ENCODE results near the gene C2CD2L. TPM values are rescaled to one million over a fixed set of nuclear protein-coding genes. Genes with fewer than 3 reads are reported as not detected.
"Not testable (repeated sequence)": the region's sequence is repeated elsewhere in the genome, so short reads cannot be mapped to it uniquely, and the experiment has no call there.

C2CD2L gene
- polyA plus RNA-seq, 3 donors: 9.3 to 12.0 (median 9.5) TPM

DNA sequence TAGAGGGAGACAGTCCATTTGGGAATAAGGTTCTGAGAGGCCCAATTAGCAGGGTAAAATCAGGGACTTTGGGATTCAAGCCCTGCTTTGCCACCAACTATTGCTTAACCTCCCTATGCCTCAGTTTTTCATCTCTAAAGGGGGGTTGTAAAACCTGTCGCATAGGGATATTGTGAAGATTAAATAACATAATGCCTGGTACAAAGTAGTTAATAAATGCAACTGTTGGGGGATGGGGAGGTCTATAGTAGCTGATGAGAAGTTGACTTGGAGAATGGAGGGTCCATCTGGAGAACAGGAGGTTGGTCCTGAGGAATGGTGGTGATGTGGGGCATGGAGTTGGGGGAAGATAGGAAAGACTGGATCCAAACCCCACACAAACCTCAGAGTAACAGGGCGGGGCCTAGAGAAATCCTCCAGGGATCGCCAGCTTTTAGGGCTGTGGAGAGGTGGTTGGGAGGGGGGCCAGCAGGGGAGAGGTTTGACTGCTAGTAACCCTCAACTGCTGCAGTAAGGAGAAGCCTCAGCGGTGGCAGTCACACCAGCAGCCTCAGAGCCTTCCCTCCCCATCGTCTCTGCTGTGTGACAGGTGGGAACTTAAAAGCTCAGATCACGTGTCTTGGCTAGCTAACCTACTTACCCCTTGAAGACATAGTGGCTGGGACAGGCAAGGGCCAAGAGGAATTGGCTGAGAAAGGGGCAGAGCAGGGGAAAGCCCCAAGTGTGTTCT is 40.6 kb downstream of the C2CD2L start:
- DNase-seq (ENCODE audit: low read depth in 3 of 3, low spot score in 2 of 3): no peak

DNA sequence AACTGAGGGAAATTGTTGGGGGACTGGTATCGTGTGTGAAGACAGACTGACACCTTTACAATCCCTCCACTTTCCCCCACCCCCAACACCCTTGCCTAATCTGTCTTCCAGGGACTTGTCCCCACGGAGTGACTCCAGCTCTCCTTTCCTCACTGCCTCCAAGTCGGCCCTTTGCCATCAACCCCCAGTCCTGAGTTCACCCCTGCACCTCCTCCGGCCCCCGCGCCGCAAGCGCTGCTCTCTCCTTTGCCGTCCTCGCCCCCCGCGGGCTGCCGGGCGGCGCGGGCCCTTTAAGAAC is 41.5 kb downstream of the C2CD2L start:
- DNase-seq (ENCODE audit: low read depth in 3 of 3, low spot score in 2 of 3): no peak

- no peak for DNase-seq (ENCODE audit: low read depth in 3 of 3, low spot score in 2 of 3)
These were observed 42.1 kb downstream of the C2CD2L start, which contains the start of gene ABCG4 for GRCh38 chr11:119149018-119149785. Gene ABCG4, plus strand, starts transcription at chr11:119149052. Its CDS starts 914 bp downstream, at chr11:119149966.

- DNase-seq (ENCODE audit: low read depth in 3 of 3, low spot score in 2 of 3): no peak
These were observed 42.7 kb downstream of the C2CD2L start for GRCh38 chr11:119149786-119150275.

GRCh38 chr11:119152043-119152442 is 44.9 kb downstream of the C2CD2L start:
- DNase-seq (ENCODE audit: low read depth in 3 of 3, low spot score in 2 of 3): no peak

DNA sequence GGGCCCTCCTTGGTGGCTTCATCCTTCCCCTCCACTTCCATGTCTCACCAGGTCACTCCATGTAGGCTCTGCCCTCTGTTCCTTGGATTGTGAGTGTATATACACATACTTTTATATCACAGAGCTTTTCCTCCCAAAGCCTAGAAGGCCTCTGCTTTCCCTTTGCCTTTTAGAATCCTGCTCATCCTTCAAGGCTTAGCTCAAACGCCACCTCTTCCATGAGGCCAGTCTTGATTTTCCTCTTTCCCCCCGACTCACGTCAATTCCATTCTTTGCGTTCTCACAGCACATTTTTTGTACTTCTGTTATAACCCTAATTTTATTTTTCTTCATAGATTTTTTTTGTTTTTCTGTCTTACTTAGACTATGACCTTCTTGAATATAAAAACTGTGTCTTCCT is 45.5 kb downstream of the C2CD2L start:
- no peak for DNase-seq (ENCODE audit: low read depth in 3 of 3, low spot score in 2 of 3)

DNA sequence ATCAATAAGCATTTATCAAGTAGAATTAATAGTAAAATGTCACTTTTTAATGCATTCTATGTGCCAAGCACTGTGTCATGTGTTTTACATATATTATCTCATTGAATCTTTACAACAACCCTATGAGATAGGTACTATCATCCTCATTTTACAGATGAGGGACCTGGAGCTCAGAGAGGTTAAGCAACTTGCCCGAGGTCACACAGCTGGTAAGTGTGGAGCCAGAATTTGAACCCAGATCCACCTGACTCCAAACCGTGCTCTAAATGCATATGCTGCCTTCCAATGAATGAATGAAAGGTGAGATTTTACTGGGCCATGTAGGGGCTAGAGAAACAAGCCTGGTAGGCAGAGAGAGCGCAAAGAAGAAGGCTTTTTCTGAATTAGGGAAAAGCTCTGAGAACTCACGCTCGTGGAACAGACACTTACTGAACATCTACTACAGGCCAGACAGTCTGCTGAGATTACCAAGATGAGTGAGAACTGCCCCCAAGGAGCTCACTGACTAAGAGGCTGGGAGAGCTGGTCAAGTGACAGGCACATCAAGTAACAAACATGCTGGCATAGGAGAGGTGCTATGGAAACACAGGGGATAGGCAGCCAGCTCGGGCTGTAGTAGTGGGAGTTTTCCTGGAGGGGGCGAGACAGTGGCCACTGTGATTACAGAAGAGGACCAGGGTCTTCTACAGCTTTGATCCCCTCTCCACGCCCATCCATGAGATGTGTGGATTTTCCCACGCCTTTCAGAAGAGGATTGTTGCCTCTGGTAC is 46.1 kb downstream of the C2CD2L start:
- DNase-seq (ENCODE audit: low read depth in 3 of 3, low spot score in 2 of 3): no peak

DNA sequence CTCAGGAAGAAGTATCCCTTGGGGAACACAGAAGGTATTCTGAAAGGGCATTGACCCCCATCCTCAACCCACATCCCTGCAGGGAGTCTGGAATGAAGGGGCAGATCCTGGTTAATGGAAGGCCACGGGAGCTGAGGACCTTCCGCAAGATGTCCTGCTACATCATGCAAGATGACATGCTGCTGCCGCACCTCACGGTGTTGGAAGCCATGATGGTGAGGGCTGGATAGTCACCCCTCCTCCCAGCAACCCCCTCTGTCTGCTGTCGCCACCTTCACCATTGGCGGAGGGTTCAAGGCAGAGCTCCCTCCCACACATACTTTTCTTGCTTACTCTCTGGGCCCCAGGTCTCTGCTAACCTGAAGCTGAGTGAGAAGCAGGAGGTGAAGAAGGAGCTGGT is 47.0 kb downstream of the C2CD2L start:
- no peak for DNase-seq (ENCODE audit: low read depth in 3 of 3, low spot score in 2 of 3)

DNA sequence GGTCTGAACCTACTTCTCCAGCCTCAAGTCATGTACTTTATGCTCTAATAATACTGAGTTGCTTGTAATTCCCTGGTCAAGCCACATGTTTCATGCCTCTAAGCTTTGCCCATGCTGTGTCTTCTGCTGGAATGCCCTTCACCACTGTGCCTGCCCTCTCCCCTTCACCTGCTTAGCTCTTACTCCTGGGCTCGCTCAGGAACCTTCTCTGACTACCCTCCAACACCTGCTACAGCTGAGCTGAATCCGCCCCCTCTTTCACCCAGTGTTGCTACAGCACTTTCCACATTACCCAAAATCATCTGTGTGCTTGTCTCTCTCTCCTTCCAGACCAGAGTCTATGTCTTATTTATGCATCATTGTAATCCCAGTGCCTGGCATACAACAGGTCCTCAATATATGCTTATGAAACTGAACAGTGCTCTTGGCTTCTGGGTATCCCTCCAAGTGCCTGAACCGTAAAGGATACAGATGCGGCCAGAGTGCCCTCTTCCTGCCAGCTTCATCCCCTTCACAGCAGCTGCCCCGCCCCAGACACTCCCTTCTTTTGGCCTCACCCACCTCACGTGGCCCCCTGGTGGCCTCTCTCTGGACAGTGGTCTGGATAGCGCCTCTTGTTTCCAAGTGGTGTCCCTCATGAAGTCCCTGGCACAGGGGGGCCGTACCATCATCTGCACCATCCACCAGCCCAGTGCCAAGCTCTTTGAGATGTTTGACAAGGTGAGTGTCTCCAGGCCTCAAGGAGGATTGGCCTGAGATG is 48.8 kb downstream of the C2CD2L start:
- DNase-seq (ENCODE audit: low read depth in 3 of 3, low spot score in 2 of 3): no peak

DNA sequence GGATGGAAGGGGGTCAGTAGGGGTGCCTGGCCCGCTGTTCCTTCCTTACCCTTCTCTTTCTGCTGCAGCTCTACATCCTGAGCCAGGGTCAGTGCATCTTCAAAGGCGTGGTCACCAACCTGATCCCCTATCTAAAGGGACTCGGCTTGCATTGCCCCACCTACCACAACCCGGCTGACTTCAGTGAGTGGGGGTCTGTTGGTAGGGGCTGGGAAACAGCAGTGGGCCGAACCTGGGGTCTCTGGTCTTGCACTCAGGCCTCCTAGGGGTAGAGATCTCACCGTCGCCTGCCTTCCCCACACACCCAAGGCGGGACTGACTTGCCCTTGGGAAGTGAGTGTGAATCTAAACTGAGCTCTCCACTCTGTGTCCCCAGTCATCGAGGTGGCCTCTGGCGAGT is 49.4 kb downstream of the C2CD2L start:
- DNase-seq (ENCODE audit: low read depth in 3 of 3, low spot score in 2 of 3): no peak

DNA sequence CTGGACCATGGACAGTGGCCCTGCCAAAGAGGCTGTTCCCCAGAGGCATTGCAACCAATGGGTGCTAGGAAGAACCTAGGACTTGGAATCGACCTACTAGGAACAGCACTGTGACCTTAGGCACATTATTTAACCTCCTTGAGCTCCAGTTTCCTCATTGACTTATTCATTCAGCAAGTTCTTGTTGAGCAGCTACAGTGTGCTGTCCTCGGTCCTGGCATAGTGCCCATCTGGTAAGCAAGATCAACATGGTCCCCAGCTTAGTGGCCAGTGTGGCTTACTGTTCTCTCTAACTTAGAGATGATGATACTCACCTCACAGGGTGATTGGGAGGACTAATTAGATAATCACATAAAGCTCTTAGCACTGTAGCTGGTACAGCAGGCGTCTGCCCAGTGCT is 49.9 kb downstream of the C2CD2L start:
- no peak for DNase-seq (ENCODE audit: low read depth in 3 of 3, low spot score in 2 of 3)

DNA sequence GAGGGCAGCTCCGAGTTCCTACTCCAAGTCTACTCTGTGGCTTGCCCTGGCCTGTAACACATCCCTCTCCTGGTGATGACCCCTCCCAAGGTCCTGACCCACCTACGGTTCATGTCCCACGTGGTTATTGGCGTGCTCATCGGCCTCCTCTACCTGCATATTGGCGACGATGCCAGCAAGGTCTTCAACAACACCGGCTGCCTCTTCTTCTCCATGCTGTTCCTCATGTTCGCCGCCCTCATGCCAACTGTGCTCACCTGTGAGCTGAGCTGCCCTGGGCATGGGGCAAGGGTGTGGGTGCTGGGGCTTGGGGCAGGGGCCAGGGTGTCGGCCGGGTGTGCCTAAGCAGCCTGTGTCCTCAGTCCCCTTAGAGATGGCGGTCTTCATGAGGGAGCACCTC is 51.3 kb downstream of the C2CD2L start:
- no peak for DNase-seq (ENCODE audit: low read depth in 3 of 3, low spot score in 2 of 3)

DNA sequence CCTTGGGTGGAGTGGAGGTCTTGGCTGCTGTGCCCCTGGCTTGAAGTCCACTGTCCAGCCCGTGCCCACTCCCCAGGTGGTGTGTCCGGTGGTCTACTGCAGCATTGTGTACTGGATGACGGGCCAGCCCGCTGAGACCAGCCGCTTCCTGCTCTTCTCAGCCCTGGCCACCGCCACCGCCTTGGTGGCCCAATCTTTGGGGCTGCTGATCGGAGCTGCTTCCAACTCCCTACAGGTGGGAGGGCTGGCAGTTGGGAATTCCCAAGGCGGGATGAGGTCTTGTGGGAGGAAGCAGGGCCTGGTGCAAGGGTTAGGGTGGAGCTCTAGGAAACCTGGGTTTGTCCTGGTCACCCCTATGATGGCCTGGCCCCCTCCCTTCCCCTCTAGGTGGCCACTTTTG is 53.0 kb downstream of the C2CD2L start:
- DNase-seq (ENCODE audit: low read depth in 3 of 3, low spot score in 2 of 3): no peak

- DNase-seq (ENCODE audit: low read depth in 3 of 3, low spot score in 2 of 3): no peak
These were observed 54.7 kb downstream of the C2CD2L start for GRCh38 chr11:119161871-119162270.

GRCh38 chr11:119166368-119167076 is 59.4 kb downstream of the C2CD2L start:
- DNase-seq (ENCODE audit: low read depth in 3 of 3, low spot score in 2 of 3): no peak

DNA sequence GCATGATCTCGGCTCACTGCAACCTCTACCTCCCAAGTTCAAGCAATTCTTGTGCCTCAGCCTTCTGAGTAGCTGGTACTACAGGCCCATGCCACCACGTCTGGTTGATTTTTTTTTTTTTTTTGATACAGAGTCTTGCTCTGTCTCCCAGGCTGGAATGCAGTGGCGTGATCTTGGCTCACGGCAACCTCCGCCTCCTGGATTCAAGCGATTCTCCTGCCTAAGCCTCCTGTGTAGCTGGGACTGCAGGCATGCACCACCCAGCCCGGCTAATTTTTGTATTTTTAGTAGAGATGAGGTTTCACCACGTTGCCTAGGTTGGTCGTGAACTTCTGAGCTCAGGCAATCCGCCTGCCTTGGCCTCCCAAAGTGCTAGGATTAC is 59.9 kb downstream of the C2CD2L start:
- DNase-seq (ENCODE audit: low read depth in 3 of 3, low spot score in 2 of 3): not testable (repeated sequence)

DNA sequence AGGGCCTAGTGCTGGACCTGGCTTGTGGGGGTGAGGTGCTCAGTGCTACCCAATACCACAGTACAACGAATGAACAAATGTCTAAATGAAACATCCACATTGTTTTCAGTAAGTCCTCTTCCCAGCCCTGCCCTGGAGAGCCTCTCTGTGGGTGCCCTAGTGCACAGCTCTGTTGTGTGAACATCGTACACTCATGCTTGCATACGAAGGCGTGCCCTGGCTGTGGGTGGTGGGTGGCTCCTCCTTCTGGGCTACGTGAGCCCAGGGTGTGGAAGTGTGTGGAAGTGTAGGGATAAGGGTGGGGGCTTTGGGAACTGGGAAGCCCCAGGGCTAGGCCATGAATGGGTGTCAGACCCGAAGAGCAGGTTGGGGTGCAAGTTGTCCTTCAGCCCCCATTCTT is 60.8 kb downstream of the C2CD2L start:
- DNase-seq (ENCODE audit: low read depth in 3 of 3, low spot score in 2 of 3): no peak
